ENCODE data around the gene FNBP1L.

DNA sequence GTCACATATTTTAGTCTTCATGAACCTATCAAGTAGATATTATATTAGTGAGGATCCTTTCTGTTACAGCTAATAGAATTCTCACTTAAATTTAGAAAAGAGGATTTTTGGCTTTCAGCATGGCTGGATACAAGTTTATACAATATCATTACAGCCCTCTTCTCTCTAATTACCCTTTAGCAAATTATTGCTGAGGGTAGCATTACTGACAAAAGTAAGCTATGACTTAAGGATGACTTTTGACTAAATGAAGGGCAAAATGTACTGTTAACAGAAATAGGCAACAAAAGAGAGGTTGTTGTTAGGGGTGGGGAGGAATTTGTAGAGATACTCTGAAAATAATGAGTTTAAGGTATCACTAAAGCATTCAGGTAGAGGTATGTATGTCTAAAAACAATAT lies 85.8 kb downstream of the FNBP1L start:
- TF ChIP-seq, protein P1, sequence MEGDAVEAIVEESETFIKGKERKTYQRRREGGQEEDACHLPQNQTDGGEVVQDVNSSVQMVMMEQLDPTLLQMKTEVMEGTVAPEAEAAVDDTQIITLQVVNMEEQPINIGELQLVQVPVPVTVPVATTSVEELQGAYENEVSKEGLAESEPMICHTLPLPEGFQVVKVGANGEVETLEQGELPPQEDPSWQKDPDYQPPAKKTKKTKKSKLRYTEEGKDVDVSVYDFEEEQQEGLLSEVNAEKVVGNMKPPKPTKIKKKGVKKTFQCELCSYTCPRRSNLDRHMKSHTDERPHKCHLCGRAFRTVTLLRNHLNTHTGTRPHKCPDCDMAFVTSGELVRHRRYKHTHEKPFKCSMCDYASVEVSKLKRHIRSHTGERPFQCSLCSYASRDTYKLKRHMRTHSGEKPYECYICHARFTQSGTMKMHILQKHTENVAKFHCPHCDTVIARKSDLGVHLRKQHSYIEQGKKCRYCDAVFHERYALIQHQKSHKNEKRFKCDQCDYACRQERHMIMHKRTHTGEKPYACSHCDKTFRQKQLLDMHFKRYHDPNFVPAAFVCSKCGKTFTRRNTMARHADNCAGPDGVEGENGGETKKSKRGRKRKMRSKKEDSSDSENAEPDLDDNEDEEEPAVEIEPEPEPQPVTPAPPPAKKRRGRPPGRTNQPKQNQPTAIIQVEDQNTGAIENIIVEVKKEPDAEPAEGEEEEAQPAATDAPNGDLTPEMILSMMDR (IDR thresholded peaks at IDR 0.05) = no peak
- no peak for TF ChIP-seq POLR2AphosphoS5 (IDR thresholded peaks at IDR 0.05)
